NCI-H2171 treated with DMSO at 0.1 percent for 48 hours (cell line): ENCODE results near the gene NUMA1.
A peak's percentile ranks its signal among the peaks of the same experiment; 100 is the strongest.

Source experiments
- DNase-seq: peaks from one replicate; lab custom pipeline; 2025; lab: John Stamatoyannopoulos, UW

Gene NUMA1

GRCh38 chr11:72080326-72081183 lies at the start of gene NUMA1, which contains the start of gene LRRC51:
NUMA1 (minus strand) TSS chr11:72080542; CDS start chr11:72035943, 44,599 bp downstream.
LRRC51 (plus strand) TSS chr11:72080850; CDS start chr11:72089084, 8,234 bp downstream.
- peak; percentile 100 for DNase-seq

- no peak for DNase-seq
Measured at GRCh38 chr11:72129381-72129780, 49.0 kb upstream of the NUMA1 start.

GRCh38 chr11:72127923-72128322 lies 47.6 kb upstream of the NUMA1 start:
- DNase-seq, result no peak

- no peak for DNase-seq
Measured at GRCh38 chr11:72125956-72126355, 45.6 kb upstream of the NUMA1 start.

GRCh38 chr11:72124046-72124445 lies 43.7 kb upstream of the NUMA1 start:
- DNase-seq, result no peak

- no peak for DNase-seq
Measured at GRCh38 chr11:72123117-72123653, 42.8 kb upstream of the NUMA1 start.

GRCh38 chr11:72122607-72123006 lies 42.3 kb upstream of the NUMA1 start:
- no peak for DNase-seq

GRCh38 chr11:72120930-72121329 lies 40.6 kb upstream of the NUMA1 start:
- DNase-seq, result no peak

GRCh38 chr11:72119198-72119597 lies 38.9 kb upstream of the NUMA1 start:
- DNase-seq, result no peak

GRCh38 chr11:72116019-72116755 lies 35.8 kb upstream of the NUMA1 start:
- no peak for DNase-seq

GRCh38 chr11:72114570-72114969 lies 34.2 kb upstream of the NUMA1 start:
- no peak for DNase-seq

- peak; percentile 35 for DNase-seq
Measured at GRCh38 chr11:72112978-72113808, 32.9 kb upstream of the NUMA1 start.

GRCh38 chr11:72112143-72112977 lies 32.0 kb upstream of the NUMA1 start, which contains the start of gene ANAPC15:
ANAPC15 (minus strand) TSS chr11:72112695; CDS start chr11:72111276, 1,419 bp downstream.
- DNase-seq, result peak; percentile 99

- no peak for DNase-seq
Measured at GRCh38 chr11:72111300-72112142, 31.2 kb upstream of the NUMA1 start.

GRCh38 chr11:72105888-72106287 lies 25.5 kb upstream of the NUMA1 start, which contains the start of gene TOMT:
TOMT (plus strand) TSS chr11:72105924; CDS start chr11:72105952, 28 bp downstream.
- DNase-seq, result no peak

GRCh38 chr11:72103754-72104167 lies 23.4 kb upstream of the NUMA1 start:
- no peak for DNase-seq

GRCh38 chr11:72102946-72103753 lies 22.8 kb upstream of the NUMA1 start, which contains the start of gene LAMTOR1:
LAMTOR1 (minus strand) TSS chr11:72103297; CDS start chr11:72103224, 73 bp downstream.
- DNase-seq, result peak; percentile 97

GRCh38 chr11:72102631-72102945 lies 22.2 kb upstream of the NUMA1 start:
- no peak for DNase-seq

- DNase-seq, result no peak
Measured at GRCh38 chr11:72102162-72102561, 21.8 kb upstream of the NUMA1 start.
